LNCaP clone FGC (cell line): Measurements from ENCODE around the gene DPH6.

ENCODE experiments used
- DNase-seq: peaks from one replicate; pipeline ENCODE4 v3.0.0-alpha.2; 2011; ENCODE audit warnings: low read depth
- H3K4me3 ChIP-seq: 2 replicates; pipeline ENCODE4 v1.5.1; 2011; ENCODE audit warnings: mild to moderate bottlenecking, low read depth, low read length, control low read depth
- CTCF ChIP-seq: IDR thresholded peaks from 2 replicates; pipeline ENCODE4 v1.5.1; 2012; ENCODE audit warnings: mild to moderate bottlenecking; ENCODE audit not compliant: control insufficient read depth, insufficient read depth; ENCODE audit errors: extremely low read depth

The DPH6 gene

GRCh38 chr15:35490511-35490910, 55.5 kb downstream of the DPH6 start:
- DNase-seq, result no peak
- no peak for TF ChIP-seq CTCF
- no peak overlapping the region for H3K4me3 ChIP-seq

DNA sequence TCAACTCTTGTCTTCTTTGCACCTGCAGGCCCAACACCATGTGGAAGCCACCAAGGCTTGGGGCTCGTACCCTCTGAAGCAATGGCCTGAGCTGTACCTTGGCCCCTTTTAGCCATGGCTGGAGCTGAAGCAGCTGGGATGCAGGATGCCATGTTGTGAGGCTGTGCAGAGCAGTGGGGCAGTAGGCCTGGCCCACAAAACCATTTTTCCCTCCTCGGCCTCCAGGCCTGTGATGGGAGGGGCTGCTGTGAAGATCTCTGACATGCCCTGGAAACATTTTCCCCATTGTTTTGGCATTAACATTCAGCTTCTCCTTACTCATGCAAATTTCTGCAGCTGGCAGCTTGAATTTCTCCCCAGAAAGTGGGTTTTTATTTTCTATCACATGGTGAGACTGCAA, 58.5 kb downstream of the DPH6 start:
- DNase-seq, result no peak
- no peak overlapping the region for H3K4me3 ChIP-seq
- TF ChIP-seq CTCF, result no peak

- no peak for DNase-seq
- TF ChIP-seq CTCF, result no peak
- H3K4me3 ChIP-seq, result no peak overlapping the region
These were observed 59.7 kb downstream of the DPH6 start for GRCh38 chr15:35486296-35486695.

DNA sequence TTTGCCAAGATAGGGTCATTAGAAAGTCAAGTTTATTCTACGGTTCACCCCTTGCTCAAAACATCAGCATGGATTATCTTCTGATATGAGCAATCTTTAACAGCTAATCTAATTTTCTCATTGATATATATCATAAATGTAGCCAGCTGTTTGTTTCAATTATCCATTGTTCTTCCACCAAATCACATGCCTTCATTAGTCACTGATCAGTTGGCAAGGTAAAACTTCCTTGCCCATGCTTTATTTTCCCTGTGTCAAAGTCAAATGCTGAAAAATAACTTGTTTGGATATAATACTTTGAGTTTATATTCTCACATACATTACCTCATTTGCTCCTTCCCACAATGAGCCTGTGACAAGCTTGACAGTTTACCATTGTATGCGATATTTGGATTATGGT, 60.6 kb downstream of the DPH6 start:
- no peak for DNase-seq
- no peak overlapping the region for H3K4me3 ChIP-seq
- no peak for TF ChIP-seq CTCF

GRCh38 chr15:35484231-35484945, 61.6 kb downstream of the DPH6 start:
- no peak for DNase-seq
- no peak overlapping the region for H3K4me3 ChIP-seq
- no peak for TF ChIP-seq CTCF

- H3K4me3 ChIP-seq, result no peak overlapping the region
- peak; percentile 79 for DNase-seq
- no peak for TF ChIP-seq CTCF
These were observed 64.0 kb downstream of the DPH6 start for GRCh38 chr15:35481992-35482391.

DNA sequence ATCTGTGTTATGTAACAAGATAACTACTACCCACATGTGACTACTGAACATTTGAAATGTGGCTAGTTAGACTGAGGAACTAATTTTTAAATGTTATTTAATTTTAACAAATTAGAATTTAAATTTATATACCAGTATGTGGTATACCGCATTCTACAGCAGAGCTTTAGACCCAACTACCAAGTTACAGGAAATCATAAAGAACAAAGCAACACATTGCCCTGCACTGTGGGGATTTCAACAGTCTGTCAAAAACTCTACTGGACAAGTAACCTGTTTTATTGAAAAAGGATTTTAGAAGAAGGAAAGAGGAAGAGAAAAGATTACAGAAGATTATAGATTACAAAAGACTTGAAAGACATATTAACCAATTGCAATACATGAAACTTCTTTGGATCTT, 64.9 kb downstream of the DPH6 start:
- TF ChIP-seq CTCF, result no peak
- no peak for DNase-seq
- no peak overlapping the region for H3K4me3 ChIP-seq
